H7 (cell line): ENCODE data around the gene MBD6. TPM values are rescaled to one million over a fixed set of nuclear protein-coding genes. Genes with fewer than 3 reads are reported as not detected.
"Not testable (repeated sequence)": the region's sequence is repeated elsewhere in the genome, so short reads cannot be mapped to it uniquely, and the experiment has no call there.

ENCODE experiments used
- DNase-seq: peaks from one replicate; pipeline ENCODE4 v3.0.0; 2012
- H3K27me3 ChIP-seq: 2 replicates; pipeline ENCODE4 v1.6.0; 2011; ENCODE audit warnings: mild to moderate bottlenecking, low read length; ENCODE audit not compliant: control insufficient read depth, insufficient read depth
- H3K36me3 ChIP-seq: replicated peaks from 2 replicates; pipeline ENCODE4 v1.5.1; 2011; ENCODE audit warnings: low read length; ENCODE audit not compliant: control insufficient read depth, insufficient read depth
- H3K4me3 ChIP-seq: 2 replicates; pipeline ENCODE4 v1.5.1; 2011; ENCODE audit warnings: low read depth, mild to moderate bottlenecking, control low read depth, low read length, moderate library complexity; ENCODE audit not compliant: insufficient read depth
- total RNA-seq: library from RNA; depleted of rRNA; stranded (reverse); fragments of >200 nt; shearing (Covaris generic); gene quantifications from 2 replicates; pipeline ENCODE4 v1.2.3, GENCODE V29; 2014

Gene MBD6
- total RNA-seq, 1 experiment from 2014 or later, result 3.8 TPM

DNA sequence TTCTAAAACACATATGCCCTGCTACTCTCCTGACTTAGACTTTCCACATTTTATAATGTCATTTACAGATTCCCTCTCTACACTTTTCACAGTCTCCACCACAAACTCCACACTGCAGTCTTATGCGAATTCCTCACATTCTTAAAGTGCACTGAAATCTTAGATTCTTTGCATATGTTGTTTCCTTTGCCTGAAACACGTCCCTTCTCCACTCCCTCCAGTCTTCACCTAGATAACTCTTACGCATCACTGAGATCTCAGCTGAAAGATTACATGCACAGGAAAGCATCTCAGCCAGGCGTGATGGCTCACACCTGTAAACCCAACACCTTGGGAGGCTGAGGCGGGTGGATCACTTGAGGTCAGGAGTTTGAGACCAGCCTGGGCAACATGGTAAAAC lies 39.2 kb upstream of the MBD6 start:
- H3K4me3 ChIP-seq, result no peak overlapping the region
- no peak for DNase-seq
- no peaks in the 10 kb centered on the region; the same call in 1 of the 2 replicates for H3K27me3 ChIP-seq
- no peaks in the 10 kb centered on the region for H3K36me3 ChIP-seq

DNA sequence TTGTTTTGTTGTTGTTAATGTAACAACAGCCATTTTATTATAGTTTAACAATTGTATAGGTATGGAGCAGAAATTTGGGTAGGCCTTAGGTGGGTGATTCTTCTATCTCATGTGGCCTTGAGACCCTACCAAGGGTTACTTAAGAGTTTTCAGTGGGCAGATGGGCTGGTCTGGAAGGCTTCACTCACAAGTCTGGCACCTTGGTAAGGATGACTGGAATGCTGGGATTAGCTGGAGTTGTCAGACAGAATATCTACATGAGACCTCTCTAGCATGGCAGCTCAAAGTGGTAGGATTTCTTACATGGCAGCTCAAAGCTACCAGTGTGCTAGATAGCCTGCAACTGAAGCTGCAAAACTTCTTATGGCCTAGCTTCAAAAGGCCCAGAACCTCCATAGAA lies 36.9 kb upstream of the MBD6 start:
- Histone ChIP-seq H3K36me3 (peaks cover 18% of the 10 kb centered on the region), H3K4me3 (no peak overlapping the region), H3K27me3 (no peaks in the 10 kb centered on the region)
- no peak for DNase-seq

DNA sequence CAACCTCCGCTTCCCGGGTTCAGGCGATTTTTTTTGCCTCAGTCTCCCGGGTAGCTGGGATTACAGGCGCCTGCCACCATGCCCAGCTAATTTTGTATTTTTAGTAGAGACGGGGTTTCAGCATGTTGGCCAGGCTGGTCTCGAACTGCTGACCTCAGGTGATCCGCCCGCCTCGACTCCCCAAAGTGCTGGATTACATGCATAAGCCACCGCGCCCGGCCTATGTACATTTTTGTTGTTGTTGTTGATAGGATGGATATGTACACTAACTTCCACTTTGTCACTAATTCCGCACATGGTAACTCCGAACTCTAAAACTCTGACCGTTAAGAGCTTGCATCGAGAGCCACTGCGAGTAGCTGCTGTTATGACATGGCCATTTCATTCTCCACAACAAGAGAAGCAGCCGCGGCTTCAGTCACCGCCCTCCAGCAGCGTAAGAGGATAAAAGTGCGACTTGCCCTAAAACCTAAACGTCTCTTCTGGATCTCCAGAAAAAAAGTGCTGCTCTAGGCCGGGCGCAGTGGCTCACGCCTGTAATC lies 35.5 kb upstream of the MBD6 start:
- no peaks in the 10 kb centered on the region for H3K27me3 ChIP-seq
- H3K4me3 ChIP-seq, result no peak overlapping the region
- DNase-seq, result no peak
- peaks cover 29% of the 10 kb centered on the region for H3K36me3 ChIP-seq

DNA sequence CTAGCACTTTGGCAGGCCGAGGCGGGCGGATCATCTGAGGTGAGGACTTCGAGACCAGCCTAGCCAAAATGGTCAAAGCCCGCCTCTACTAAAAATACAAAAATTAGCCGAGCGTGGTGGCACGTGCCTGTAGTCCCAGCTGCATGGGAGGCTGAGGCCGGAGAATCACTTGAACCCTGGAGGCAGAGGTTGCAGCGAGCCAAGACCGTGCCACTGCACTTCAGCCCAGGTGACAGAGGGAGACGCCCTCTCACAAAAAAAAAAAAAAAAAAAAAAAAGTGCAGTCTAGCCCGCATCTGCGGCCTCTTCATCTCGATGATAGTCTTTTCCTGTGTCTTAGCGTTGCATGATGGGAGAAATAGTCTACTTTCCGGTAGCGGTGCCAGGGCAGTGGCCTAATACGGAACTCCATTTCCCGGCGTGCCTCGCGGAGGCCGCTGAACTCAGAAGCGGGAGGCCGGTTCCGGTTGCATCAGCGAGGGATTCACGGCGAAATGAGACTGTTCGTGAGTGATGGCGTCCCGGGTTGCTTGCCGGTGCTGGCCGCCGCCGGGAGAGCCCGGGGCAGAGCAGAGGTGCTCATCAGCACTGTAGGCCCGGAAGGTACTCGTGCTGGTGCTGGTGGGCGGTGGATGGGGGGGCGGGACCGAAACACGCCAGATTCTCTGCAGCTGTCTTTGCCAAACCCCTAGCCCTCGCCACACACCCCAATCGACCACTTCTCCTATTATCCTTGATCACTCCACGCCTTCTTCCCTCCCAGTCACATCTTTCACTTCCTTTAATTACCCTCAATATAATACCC lies 34.8 kb upstream of the MBD6 start, which contains the start of gene MARS1:
Gene MARS1 (plus strand): TSS at position 472 of the 805 bp plus-strand sequence. CDS start 23 bp downstream, at position 495.
- Histone ChIP-seq H3K4me3 (peak within 1 kb of the TSS; percentile 100), H3K36me3 (peaks cover 34% of the 10 kb centered on the region), H3K27me3 (no peaks in the 10 kb centered on the region)
- DNase-seq, result peak; percentile 87

DNA sequence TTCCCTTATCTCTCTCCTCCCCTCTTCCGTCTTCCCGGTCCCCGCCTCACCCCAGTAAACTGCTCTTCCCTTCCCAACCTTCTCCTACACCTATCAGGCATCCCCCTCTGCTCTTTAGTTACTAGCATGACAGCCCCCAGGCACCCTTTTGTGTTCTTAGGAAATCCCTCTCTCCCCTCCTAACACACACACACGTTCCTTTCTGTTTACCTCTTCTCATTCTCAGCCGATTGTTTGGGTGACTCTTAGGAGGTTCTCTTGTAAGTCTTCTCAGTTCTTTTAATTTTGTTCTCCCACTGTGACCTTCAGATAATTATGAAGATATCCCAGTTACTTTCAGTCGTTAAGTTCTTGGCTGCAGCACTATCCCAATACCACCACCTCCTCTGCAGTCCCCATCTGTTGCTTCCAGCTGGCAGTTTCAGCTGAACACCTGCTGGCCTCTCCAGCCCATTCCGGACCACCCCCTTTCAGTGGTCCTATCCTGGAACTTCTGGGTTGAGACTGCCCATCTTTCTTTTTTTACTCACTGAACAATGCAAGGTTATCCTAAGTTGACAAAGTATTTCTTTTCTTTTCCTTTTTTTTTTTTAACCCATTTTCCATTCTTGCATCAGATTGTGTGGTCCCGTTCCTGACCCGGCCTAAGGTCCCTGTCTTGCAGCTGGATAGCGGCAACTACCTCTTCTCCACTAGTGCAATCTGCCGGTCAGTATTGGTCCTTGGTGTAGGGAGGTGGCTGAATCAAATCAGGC lies 34.0 kb upstream of the MBD6 start:
- Histone ChIP-seq H3K36me3 (peaks cover 36% of the 10 kb centered on the region), H3K27me3 (no peaks in the 10 kb centered on the region), H3K4me3 (peak overlapping the region; percentile 100)
- DNase-seq, result no peak

DNA sequence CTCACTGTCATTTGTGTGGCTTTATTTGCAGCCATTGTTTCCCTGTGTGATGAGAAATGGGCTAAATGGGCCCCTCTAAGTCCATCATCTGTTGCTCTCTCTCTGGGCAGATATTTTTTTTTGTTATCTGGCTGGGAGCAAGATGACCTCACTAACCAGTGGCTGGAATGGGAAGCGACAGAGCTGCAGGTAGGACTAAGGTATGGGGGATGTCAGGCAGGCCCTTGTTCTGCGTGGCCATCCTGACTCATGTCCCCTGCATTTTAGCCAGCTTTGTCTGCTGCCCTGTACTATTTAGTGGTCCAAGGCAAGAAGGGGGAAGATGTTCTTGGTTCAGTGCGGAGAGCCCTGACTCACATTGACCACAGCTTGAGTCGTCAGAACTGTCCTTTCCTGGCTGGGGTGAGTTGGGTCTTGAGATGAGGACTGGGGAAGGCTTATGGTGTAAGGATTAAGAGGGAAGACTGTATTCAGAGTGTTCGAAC lies 33.4 kb upstream of the MBD6 start:
- no peaks in the 10 kb centered on the region for H3K27me3 ChIP-seq
- no peak overlapping the region for H3K4me3 ChIP-seq
- peaks cover 36% of the 10 kb centered on the region for H3K36me3 ChIP-seq
- DNase-seq, result no peak

DNA sequence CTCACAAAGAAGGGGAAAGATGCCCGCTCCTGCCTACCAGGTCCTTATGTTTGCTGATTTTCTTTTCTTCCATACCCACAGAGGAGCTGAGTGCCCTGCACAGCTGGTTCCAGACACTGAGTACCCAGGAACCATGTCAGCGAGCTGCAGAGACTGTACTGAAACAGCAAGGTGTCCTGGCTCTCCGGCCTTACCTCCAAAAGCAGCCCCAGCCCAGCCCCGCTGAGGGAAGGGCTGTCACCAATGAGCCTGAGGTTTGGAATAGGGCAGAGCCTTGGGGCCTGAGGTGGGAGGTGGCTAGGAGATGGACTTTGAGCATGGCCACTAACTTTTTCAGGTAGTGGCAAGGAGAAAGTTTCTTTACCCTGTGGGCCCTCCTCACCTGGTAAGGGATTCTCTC lies 32.5 kb upstream of the MBD6 start:
- H3K36me3 ChIP-seq, result peaks cover 36% of the 10 kb centered on the region
- no peak for DNase-seq
- H3K27me3 ChIP-seq, result no peaks in the 10 kb centered on the region
- no peak overlapping the region for H3K4me3 ChIP-seq

DNA sequence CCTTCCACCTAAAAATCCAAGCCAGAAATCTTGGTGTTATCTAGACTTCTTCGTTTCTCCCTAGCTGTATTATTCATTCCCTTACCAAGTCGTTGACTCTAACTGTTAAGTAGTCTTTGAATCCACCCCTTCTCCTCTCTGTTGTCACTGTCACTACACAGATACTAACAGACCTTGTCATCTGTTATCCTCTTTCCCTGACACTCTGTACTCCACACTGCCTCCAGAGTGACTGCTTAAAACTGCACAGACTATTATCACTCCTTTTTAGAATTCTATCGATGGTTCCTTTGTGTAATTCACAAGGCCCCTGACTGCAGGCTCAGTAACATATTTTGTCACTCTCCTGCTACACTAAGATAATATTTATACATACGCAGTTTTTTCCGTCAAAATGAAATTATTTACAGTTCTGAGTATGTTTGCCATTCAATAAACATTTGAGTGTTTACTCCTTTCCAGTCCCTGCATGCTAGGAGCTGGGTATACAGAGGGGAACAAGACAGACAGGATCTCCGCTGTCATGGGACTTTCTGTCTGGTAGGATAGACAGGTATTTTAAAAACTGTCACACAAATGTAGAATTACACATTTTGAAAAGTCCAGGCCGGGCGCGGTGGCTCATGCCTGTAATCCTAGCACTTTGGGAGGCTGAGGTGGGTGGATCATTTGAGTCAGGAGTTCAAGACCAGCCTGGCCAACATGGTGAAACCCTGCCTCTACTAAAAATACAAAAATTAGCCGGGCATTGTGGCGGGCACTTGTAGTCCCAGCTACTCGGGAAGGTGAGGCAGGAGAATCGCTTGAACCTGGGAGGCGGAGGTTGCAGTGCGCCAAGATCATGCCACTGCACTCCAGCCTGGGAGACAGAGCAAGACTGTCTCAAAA lies 31.0 kb upstream of the MBD6 start:
- H3K27me3 ChIP-seq, result no peaks in the 10 kb centered on the region
- peaks cover 39% of the 10 kb centered on the region for H3K36me3 ChIP-seq
- no peak overlapping the region for H3K4me3 ChIP-seq
- DNase-seq, result no peak

DNA sequence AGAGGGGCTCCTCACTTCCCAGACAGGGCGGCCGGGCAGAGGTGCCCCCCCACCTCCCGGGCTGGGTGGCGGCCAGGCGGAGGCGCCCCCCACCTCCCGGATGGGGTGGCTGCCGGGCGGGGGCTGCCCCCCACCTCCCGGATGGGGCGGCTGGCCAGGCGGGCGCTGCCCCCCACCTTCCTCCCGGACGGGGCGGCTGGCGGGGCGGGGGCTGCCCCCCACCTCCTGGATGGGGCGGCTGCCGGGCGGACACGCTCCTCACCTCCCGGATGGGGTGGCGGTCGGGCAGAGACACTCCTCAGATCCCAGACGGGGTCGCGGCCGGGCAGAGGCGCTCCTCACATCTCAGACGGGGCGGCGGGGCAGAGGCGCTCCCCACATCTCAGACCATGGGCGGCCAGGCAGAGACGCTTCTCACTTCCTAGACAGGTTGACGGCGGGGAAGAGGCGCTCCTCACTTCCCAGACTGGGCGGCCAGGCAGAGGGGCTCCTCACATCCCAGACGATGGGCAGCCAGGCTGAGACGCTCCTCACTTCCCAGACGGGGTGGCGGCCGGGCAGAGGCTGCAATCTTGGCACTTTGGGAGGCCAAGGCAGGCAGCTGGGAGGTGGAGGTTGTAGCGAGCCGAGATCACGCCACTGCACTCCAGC lies 27.4 kb upstream of the MBD6 start:
- H3K4me3 ChIP-seq, H3K27me3 ChIP-seq, DNase-seq: not testable (repeated sequence)
- peaks cover 50% of the 10 kb centered on the region for H3K36me3 ChIP-seq

DNA sequence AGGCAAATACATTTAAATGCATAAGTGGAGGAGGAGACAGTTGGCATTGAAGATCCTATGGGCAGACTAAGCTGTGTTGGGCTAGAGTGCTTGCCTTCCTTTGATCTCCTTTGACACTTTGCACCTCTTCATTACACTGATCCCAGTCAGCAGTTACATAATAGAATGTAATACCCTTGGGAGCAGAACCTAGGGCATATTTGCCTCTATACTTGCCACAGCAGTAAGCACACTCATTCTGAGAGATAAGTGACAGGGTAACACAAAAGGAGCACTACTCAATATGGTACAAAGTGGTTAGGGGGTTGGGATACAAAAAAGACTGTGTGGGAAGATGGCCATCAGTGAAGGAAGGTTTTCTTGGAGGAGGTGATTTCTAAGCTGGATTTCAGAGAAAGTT lies 25.8 kb upstream of the MBD6 start:
- Histone ChIP-seq H3K27me3 (no peaks in the 10 kb centered on the region), H3K4me3 (no peak overlapping the region), H3K36me3 (peaks cover 46% of the 10 kb centered on the region)
- no peak for DNase-seq

DNA sequence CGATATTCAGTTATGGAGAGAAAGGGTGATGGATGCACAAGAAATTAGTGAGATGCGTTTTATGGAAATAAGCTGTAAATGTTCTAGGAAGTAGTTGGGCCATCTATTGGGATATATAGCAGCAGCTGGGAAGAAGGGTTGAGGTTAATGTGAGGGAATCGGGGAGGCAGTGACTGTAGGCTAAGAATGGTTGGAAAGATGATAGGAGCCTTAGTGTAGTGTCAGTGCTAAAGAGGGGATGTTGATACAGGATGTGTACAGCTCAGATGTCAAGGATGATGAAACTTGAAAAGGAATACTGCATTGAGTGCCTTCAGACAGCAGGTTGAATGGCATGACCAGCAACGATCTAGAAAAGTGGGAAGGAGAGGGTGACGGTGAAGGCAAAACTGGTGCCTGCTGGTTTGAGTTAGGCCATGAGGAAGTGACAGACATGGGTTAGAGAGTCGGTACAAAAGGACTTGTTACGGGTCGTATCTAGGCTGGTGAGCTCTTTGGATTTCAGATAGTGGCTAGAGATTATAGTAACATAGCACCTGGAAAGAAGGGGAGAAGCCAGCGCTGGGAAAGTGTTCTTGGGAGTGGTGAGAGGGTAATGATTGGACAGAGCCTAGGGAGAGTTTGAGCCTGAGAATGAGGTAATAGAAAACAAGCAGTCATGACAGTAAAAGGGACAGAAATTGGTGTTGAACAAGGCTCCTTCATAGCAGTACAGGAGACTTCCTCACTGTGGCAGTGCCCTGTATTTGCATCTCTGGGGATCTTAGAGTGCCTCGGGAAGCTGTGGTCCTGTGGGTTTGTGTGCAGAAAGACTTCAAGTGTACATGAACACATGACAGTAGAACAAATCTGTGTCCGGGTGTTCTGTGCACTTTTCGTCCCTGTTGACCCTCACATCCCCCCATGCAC lies 25.1 kb upstream of the MBD6 start:
- no peaks in the 10 kb centered on the region for H3K27me3 ChIP-seq
- H3K36me3 ChIP-seq, result peaks cover 49% of the 10 kb centered on the region
- no peak for DNase-seq
- no peak overlapping the region for H3K4me3 ChIP-seq

DNA sequence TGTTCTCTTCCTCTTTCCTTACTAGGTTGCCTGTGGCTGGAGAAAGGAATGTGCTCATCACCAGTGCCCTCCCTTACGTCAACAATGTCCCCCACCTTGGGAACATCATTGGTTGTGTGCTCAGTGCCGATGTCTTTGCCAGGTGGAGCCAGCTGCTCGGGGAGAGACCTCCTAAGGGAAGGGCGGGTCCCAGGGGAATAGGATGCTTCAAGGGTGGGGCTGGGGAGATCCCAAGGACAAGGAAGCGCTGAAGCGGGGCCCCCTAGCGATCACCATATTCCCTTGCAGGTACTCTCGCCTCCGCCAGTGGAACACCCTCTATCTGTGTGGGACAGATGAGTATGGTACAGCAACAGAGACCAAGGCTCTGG lies 24.5 kb upstream of the MBD6 start:
- Histone ChIP-seq H3K27me3 (no peaks in the 10 kb centered on the region), H3K36me3 (peaks cover 45% of the 10 kb centered on the region), H3K4me3 (no peak overlapping the region)
- DNase-seq, result peak; percentile 60

DNA sequence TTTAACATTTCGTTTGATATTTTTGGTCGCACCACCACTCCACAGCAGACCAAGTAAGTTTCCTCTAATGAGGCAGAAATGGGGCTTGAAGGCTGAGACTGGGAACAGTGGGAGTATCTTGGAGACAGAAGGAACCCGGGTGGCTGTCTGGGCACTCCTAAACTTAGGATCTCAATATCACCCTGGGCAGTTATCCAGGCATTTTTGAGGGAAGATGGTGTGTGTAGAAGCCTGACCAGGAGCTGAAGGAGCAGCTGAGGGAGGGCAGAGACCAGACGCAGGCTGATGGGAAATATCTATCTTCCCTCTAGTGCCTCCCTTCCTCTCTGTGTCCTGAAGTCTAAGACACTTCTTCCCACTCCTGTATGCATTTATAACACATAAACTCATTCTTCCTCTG lies 24.1 kb upstream of the MBD6 start:
- DNase-seq, result no peak
- Histone ChIP-seq H3K36me3 (peaks cover 47% of the 10 kb centered on the region), H3K27me3 (no peaks in the 10 kb centered on the region), H3K4me3 (no peak overlapping the region)
